ENCODE measurements around the gene DUSP3.
A peak's percentile ranks its signal among the peaks of the same experiment; 100 is the strongest.
"Not testable (repeated sequence)": the region's sequence is repeated elsewhere in the genome, so short reads cannot be mapped to it uniquely, and the experiment has no call there.

DUSP3 gene

DNA sequence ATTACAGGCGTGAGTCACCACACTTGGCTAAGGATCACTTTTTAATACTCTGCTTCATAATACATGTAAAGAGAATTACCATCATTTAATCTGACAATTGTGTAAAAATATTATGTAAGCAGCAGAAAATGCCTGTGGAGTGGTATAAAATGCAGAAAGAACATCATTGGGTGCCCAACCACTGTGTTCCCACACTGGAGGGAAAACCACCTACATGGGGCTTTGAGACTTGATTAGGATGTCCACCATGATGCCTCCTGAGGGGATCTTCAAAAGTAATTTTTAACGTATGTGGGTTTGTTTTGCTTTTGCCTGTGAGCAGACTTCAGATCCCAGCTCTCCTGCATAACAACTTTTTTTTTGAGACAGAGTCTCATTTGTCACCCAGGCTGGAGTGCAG lies 20.3 kb upstream of the DUSP3 start:
- no peak for DNase-seq

DNA sequence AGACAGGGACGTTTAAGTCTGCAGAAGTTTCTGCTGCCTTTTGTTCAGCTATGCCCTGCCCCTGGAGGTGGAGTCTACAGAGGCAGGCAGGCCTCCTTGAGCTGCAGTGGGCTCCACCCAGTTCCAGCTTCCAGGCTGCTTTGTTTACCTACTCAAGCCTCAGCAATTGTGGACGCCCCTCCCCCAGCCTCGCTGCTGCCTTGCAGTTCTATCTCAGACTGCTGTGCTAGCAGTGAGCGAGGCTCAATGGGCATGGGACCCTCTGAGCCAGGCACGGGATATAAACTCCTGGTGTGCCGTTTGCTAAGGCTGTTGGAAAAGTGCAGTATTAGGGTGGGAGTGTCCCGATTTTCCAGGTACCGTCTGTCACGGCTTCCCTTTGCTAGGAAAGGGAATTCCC lies 19.2 kb upstream of the DUSP3 start:
- DNase-seq: not testable (repeated sequence)

DNA sequence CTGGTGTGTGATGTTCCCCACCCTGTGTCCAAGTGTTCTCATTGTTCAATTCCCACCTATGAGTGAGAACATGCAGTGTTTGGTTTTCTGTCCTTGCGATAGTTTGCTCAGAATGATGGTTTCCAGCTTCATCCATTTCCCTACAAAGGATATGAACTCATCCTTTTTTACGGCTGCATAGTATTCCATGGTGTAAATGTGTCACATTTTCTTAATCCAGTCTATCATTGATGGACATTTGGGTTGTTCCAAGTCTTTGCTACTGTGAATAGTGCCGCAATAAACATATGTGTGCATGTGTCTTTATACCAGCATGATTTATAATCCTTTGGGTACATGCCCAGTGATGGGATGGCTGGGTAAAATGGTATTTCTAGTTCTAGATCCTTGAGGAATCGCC lies 13.9 kb upstream of the DUSP3 start:
- not testable (repeated sequence) for DNase-seq

DNA sequence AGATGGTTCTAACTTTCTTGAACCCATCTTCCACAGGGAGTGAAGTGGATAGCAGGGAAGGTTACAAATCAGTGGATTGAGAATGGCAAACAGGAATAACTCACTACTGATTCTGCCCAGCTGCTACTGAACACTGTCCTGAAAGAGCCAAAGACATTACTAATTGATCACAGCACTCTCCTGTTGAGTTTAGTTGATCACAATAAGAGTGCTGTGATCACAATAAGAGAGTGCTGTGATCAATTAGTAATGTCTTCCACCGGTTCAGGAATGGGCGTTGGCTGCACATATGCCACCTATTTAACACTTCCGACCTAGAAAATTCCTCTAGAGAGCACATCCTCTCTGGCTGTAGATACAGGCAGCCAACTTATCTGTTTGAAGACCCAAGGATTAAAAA lies 12.8 kb upstream of the DUSP3 start:
- DNase-seq: peak; percentile 54

DNA sequence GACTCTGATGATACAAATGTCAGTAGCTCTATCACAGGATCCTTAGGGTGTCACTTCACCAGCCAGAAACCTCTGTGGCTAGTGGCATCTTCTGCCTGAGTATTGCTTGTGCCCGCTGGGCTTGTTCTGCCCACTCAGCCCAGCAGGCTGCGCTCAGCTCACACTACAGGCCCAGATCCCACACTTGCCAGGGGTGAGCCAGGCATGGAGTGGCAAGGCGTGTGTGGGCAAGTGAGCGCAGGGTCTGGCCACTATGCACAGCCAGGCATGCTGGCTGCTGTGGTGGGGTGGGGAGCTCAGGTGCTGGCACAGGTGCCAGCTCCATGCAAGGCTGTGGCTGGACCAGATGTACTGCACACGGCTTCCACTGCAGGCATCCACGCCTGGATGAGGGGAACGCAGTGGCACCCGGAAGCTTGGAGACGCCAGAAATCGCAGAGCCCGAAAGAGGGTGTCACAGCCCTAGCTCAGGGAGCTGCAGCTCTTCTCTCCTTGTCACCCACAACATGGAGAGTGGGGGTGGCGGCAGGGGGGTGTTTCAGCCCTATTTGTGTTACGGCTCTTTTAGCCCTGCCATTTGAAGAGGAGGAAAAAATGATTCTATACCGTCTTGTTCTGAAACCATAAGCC lies 11.6 kb upstream of the DUSP3 start:
- DNase-seq: peak; percentile 36

DNA sequence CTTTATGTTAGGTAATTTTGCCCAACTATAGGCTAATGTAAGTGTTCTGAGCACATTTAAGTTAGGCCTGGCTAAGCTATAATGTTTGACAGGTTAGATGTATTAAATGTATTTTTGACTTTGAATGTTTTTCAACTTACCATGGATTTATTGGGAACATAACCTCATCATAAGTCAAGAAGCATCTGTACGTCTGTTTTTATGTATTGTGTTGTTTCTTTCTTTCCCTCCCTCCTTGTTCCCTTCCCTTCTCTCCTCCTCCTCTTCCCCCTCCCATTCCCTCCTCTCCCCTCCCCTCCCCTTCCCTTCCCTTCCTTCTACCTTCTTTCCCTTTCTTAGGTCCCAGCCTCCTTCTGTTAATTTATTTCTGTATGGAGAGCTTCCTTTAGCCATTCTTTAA lies 10.7 kb upstream of the DUSP3 start:
- DNase-seq: no peak

DNA sequence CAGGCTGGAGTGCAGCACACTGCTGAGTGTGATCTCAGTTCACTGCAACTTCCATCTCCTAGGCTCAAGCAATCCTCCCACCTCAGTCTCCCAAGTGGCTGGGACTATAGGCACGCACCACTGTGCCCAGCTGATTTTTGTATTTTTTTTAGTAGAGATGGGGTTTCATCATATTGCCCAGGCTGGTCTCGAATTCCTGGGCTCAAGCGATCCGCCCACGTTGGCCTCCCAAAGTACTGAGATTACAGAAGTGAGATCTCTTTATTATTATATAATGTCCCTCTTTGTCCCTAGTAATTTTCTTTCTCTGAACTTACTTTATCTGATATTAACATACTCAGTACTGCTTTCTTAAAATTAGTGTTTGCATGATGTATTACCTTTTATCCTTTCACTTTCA lies 9.8 kb upstream of the DUSP3 start:
- DNase-seq: no peak

DNA sequence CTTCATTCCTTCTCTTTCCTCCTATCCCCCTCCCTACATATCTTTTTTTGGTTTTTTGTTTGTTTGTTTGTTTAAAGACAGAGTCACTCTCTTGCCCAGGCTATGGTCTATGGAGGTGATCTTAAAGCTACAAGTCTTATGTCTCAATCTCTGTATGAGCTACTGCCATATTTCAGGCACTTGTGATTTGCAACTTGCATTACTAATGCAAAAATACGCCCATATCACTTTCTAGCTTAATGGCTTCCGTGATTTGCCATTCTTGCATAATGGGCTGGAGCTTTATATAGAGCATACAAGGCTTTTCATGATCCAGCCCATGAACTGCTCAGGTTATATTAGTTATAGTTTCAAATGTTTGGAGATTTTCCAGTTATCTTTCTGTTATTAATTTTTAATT lies 9.0 kb upstream of the DUSP3 start:
- DNase-seq: no peak

DNA sequence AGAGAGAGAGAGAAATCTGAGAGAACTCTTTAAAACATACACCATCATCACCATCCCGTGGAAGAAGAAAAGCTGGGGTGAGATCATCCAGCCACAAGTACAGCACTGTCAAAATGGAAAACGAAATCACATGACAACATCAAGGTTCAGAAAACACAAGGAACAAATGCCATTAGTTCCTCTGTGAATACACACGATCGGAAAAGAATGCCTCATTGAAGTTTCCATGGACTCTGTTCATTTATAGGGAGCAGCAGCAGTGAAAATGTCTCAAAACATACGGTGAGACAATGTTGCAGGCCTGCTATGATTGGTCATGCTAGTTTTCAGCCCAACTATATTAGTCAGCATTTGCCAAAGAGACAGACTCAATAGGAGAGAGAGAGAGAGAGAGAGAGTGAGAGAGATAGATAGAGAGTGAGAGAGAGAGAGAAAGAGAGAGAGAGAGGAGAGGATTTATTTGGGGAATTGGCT lies 5.9 kb upstream of the DUSP3 start:
- no peak for DNase-seq

DNA sequence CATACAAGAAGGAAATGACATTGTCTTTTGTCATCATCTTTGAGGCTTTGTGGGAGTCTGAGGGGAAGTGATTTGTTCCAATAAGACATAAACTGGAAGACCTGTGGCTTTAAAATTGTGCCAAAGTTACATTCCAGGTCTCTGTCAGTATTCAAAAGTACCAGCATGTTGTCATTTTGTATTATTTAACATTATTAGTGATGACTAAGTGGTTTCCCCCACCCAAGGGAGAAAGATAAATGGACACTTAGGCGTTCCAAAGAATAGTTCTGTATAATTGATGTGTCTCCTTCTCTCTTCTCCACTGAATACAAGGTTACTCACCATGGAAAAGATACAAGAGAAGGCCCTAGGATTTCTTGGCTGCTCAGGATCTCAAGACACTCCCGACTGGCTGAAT lies 5.3 kb upstream of the DUSP3 start:
- DNase-seq: no peak

DNA sequence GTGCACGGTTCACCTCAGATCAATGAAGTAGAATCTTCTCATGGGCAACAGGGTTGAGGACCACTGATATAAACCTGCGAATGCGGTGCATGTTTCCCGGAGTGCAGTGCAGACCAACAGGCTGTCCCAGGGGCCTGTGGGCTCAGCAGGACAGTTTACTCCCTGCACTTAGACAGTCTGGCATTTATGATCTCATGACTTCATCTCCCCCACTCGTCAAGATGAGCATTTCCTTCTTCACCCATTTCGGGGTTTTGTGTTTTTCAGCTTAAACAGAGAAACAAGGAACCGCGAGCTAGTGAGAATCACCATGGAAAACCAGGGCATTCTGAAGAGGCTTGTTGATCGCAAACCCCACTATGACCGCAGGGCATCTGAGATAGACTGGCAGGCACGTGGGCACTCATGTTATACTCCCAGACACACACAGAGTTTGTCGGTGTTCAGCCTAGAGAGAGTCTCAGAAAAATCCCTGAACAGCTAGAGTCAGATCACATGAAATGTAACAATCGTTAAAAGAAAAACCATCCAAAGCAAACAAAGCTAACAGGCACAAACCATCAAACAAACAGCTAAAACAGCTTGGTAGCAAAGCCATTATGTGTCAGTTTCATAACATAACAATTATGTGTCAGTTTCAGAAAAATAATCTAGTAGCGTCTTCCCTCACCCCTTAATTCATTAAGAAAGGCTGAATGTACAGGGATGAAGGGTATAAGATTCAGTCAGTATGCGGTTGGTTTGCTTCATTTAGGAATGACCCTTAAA lies 4.3 kb upstream of the DUSP3 start:
- no peak for DNase-seq

DNA sequence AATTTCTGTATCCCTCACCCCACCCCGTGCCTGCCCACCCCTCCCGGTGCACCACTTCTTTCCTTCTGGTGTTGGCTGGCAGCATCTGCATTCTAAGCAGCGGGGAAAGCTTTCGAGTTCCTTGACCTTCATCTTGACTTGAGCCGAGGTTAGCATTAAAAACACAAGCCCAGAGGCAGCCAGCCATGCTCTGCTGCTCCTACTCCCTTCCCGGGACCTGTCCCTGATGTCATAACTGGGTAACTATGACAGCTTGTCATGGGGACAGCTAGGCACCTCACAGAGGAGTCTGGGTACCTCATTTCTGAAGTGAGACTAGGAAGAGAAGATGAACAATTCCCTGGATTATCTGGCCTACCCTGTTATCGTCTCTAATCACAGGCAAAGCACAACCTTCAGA lies 1.4 kb upstream of the DUSP3 start, which contains the start of gene CFAP97D1:
Gene CFAP97D1 (plus strand): TSS at position 301 of the 400 bp plus-strand sequence. CDS start 28 bp downstream, at position 329.
- no peak for DNase-seq

DNA sequence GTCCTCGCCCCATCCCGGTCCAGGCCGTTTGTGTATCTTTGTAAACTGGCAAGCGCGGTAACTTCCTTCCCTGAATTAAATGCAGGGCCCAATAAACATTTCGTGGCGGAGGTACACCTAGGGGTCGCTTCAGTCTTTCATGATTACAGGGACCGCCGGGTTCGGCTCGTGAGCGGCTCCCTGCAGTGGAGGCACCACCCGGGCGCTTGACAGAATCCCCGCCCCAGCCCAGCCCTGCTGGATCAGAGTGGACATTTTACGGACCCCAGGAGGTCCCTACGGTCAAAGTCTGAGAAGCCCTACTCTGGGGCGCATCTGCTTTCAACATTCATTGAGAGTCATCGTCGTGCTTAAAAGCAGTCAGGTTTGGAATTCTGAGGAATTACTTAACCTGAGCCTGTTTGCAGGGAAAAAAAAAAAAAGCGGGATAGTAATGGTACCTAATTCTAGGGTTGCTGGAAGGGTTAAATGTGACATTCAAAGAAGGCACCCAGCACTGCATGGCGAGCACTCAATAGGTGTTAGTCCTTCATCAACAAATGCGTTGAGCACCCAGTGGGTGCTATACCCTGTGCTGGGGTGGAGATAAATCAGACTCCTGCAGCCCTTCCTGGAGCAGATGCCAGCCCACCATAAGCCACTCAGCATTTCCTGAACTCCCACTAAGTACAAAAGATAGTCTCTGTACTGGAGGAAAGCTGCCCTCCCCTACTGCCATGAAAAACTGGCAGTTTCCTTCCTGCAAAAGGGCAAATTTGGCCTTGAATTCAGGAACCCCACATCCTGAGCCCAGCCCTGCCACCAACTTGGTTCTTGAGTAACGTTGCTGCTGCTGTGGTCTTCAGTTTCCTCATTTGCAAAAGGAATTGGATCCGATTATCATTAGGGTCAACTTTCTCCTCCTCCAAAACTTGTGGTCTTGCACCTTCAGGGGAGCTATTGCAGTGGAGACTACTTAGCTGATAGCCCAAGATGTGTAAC lies 658 bp upstream of the DUSP3 start:
- peak; percentile 74 for DNase-seq

DNA sequence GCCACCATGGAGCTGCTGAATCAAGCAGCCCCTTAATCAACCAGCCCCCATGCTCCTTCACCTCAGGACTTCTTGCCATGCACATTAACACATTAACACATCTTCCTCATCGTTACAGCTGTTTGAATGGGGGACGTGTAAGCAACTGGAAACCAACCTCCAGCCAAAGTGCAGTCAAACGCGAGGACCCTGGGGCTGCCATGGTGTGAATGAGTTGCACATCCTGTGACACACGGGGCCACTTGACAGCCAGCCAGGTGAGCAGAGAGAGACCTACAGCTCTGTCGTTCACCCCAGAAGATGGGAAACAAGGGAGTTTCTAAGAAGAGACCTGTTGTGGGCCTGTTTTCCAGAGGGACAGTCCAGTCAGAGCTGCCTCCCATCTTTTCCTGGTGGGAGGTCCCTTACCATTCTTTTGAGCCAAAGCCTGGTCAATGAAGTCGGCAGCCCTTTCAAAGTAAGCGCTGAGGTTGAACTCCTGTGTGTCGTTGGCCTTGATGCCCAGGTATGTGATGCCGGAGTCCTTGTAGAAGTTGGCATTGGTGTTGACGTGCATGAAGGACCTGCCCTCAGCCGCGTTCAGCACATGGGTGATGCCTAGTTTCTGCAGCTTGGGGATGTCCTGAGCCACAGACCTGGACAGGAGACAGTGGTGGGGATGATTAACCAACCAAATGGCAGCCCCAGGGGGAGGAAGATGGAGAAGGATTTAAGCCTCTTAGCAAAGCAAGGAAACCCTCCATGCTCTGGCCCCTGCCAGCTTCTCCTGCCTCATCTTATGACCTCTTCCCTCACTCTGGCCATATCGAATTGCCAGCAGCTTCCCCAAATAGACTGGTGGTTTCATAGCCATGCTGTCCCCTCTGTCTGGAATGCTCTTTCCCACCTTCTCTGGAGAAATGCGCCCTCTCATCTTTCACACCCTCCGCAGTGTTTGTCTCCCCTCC lies 4.2 kb downstream of the DUSP3 start:
- DNase-seq: no peak

DNA sequence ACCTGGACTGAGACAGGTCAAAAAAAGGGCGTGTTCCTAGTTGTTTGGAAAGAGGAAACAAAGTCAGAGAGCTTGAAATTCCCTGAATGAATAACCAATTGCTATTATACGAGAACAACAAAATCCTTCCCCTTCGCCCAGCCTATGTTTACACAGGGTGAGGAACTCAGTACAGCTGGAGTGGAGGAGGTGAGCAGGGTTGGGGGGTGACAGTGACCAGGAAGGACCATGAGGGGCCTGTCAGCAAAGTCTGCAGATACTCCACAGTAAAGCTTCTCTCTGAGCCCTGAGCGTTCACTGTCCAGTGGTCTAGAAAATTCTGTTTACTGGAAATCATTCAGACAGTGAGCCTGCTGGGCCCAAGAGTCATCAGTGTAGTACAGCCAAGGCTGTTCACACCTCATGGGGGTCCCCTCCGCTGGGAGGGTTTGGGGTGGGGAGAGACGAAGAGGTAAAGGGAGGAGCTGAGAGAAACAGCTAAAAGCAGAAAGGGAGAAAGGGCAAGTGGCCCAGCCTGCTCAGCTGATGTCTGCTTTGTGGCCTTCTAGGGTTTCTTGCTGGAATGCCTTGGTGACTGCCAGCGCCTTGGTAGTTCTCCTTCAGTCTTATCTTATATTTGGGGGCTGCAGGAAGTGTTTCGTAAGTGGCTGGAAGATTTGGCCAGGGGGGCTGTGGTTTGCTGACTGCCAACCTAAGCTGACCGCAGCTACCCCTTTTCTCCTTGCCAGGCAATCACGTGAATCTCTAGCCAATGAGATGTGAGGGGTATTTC lies 5.7 kb downstream of the DUSP3 start:
- peak; percentile 98 for DNase-seq

DNA sequence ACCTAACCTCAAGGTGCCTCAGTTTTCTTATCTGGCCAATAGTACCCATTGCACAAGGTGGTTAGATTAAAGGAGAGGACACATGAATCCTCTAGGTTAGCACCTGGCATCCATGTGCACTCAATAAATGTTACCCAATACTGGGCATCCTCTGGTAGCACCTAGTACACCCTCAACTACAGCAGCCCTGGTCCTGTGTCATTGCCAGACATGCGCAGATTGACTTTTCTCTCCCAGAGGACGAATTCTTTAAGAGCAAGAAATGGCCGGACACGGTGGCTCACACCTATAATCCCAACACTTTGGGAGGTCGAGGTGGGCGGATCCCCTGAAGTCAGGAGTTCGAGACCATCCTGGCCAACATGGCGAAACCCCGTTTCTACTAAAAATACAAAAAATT lies 7.3 kb downstream of the DUSP3 start:
- DNase-seq: no peak

DNA sequence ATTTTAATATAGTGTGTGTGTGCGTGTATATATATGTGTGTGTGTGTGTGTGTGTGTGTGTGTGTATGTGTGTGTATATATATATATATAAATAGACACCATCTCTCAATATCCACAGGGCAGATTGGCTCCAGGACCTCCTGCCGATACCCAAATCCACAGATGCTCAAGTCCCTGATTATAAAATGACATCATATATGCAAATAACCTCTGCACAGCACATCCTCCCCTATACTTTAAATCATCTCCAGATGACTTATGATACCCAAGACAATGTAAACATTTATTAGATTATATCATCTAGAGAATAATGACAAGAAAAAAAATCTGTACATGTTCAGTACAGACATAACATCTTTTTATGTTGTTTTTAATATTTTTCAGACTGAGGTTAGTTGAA lies 7.8 kb downstream of the DUSP3 start:
- DNase-seq: no peak

DNA sequence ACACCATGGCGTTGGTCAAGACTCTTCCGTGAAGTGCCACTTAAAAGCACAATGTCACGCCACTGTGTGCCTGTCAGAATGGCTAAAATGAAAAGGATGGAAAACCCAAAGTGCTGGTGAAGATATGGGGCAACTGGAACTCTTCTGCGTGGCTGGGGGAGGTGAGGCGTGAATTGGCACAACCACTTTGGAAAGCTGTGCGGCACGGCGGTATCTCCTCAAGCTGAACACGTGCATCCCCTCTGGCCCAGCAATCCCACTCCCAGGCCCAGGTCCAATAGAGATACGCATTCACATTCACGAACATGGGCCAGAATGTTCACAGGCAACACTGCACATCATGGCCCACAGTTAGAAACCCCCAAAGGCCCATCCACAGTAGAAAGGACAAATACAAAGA lies 8.9 kb downstream of the DUSP3 start:
- no peak for DNase-seq

DNA sequence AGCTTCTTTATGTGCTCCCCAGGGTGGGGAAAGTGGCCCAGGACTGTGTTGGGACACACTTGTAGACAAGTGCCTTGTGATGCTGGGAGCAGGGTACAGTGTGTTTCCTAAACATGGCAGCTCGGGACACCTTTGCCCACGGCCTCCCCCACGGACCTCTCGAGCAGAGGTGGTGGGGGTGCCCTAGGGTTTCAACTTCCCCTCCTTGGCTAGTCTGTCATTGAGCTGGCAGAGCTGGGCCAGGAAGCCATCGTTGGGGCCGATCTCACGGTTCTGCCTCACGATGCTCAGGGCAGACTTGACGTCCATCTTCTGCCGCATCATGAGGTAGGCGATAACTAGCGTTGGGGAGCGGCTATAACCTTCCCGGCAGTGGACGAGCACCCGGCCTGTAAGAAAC lies 9.4 kb downstream of the DUSP3 start:
- no peak for DNase-seq

DNA sequence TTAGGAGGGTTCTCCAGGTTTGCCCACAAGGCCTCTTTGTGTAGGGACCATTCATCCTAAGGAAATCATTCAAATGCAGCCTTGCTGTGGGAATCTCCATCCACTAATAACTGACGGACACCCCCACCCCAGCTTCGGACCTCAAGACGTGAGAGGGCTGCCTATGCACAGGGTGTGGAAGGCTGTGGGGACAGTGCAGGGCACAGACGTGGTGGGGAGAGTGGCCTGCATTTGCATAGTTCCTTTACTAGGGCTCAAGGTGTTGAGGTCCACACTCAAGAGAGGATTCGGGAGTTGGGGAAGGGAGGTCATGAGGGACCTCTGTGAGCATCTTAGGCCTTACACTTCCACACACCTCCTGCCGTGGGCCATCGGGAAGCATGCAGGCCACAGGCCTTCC lies 9.8 kb downstream of the DUSP3 start:
- DNase-seq: no peak

DNA sequence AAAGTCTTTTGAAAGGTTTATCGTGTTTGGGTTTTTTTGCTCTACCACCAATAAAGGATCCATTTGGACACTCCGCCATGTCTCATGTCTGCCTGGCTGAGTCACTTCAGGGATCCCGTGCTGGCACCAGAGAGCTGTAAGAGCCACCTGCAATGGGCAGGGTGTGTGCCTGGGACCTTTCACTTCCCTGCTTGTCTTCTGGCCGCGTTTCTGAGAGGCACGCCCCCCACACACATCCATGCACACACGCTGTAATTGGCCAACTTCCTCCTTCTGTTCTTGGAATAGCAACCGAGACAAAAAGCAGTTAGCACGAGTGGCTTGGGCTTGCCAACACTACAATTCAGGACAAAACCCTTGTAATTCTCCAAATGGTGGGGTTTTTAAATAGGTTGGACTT lies 10.4 kb downstream of the DUSP3 start:
- peak; percentile 88 for DNase-seq

DNA sequence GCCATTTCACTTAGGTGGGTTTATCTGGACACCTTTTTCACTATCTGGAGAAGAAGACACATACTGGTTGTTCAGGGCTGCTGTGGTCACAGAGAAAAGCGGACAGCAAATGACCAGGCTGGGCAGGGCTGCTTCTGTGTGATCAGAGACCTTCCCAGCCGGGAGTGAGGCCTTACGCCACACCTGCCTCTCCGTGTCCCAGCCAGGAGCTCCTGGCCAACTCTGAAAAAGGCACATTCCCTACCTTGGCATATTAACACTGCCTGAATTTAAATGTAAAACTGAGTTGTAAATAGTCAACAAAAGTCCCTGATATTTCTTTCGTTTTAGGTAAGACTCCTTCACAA lies 11.1 kb downstream of the DUSP3 start:
- DNase-seq: no peak

Measured in hematopoietic multipotent progenitor cell treated with erythropoietin and hydrocortisone succinate and interleukin-3 and kit ligand, for 4 days (in vitro differentiated cells).